NOMO-1 (cell line): ENCODE results near the gene NAPG.
"Not testable (repeated sequence)": the region's sequence is repeated elsewhere in the genome, so short reads cannot be mapped to it uniquely, and the experiment has no call there.

Experiments used
- DNase-seq, 2 experiments: peaks; one replicate each; lab custom pipeline; 2025; ENCODE audit not compliant: unreplicated experiment in 2 of 2; lab: John Stamatoyannopoulos, UW

NAPG gene

GRCh38 chr18:10511236-10511635 lies 14.6 kb upstream of the NAPG start:
- no peak for DNase-seq

GRCh38 chr18:10514082-10514481 lies 11.7 kb upstream of the NAPG start:
- no peak for DNase-seq

- no peak for DNase-seq
Observed at GRCh38 chr18:10514601-10515000, 11.2 kb upstream of the NAPG start.

- no peak for DNase-seq
Observed at GRCh38 chr18:10515456-10515855, 10.4 kb upstream of the NAPG start.

- no peak for DNase-seq
Observed at GRCh38 chr18:10516078-10516477, 9.7 kb upstream of the NAPG start.

GRCh38 chr18:10518595-10519255 lies 7.1 kb upstream of the NAPG start:
- DNase-seq, result peak; percentile 65 to 70

- no peak for DNase-seq
Observed at GRCh38 chr18:10519366-10519765, 6.5 kb upstream of the NAPG start.

- peak; percentile 83 to 92 for DNase-seq
Observed at GRCh38 chr18:10519999-10520935, 5.6 kb upstream of the NAPG start.

GRCh38 chr18:10521566-10521965 lies 4.3 kb upstream of the NAPG start:
- DNase-seq, result no peak

GRCh38 chr18:10522574-10522973 lies 3.3 kb upstream of the NAPG start:
- DNase-seq, result no peak

- no peak for DNase-seq
Observed at GRCh38 chr18:10523544-10523943, 2.3 kb upstream of the NAPG start.

- peak; percentile 33 to 71 for DNase-seq
Observed at GRCh38 chr18:10524507-10525370, 1.1 kb upstream of the NAPG start.

- DNase-seq, result peak; percentile 33 to 71
Observed at GRCh38 chr18:10525371-10525691, 496 bp upstream of the NAPG start.

GRCh38 chr18:10526561-10526949 lies 728 bp downstream of the NAPG start:
- DNase-seq, result peak in 1 of 2 experiments; percentile 18

- DNase-seq, result no peak
Observed at GRCh38 chr18:10528439-10528838, 2.6 kb downstream of the NAPG start.

- DNase-seq, result peak in 1 of 2 experiments; percentile 40
Observed at GRCh38 chr18:10530002-10530401, 4.2 kb downstream of the NAPG start.

GRCh38 chr18:10530852-10531251 lies 5.0 kb downstream of the NAPG start:
- DNase-seq, result no peak

- DNase-seq, result no peak
Observed at GRCh38 chr18:10533111-10533510, 7.3 kb downstream of the NAPG start.

- no peak for DNase-seq
Observed at GRCh38 chr18:10536280-10536679, 10.5 kb downstream of the NAPG start.

GRCh38 chr18:10537765-10538164 lies 11.9 kb downstream of the NAPG start:
- no peak for DNase-seq

- DNase-seq, result not testable (repeated sequence)
Observed at GRCh38 chr18:10539124-10539523, 13.3 kb downstream of the NAPG start.
